H9 (cell line): ENCODE measurements around the gene EFCC1. TPM values are rescaled to one million over a fixed set of nuclear protein-coding genes. Genes with fewer than 3 reads are reported as not detected.

Source experiments
- DNase-seq: peaks from one replicate; pipeline ENCODE4 v3.0.0-alpha.2; 2017
- H2AFZ ChIP-seq: one replicate; pipeline ENCODE4 v1.6.1; 2013; ENCODE audit warnings: mild to moderate bottlenecking, low read length, control low read depth, moderate library complexity
- H2AK5ac ChIP-seq: 2 replicates; pipeline ENCODE4 v1.6.1; 2013; ENCODE audit warnings: low read length, control low read depth, mixed read lengths; ENCODE audit not compliant: insufficient read length
- H2BK120ac ChIP-seq: one replicate; pipeline ENCODE4 v1.6.1; 2013; ENCODE audit warnings: low read depth, mild to moderate bottlenecking, low read length, control low read depth, inconsistent platforms; ENCODE audit not compliant: poor library complexity, severe bottlenecking
- H2BK12ac ChIP-seq: 2 replicates; pipeline ENCODE4 v1.6.1; 2013; ENCODE audit warnings: low read length, control low read depth, mixed read lengths, low read depth; ENCODE audit not compliant: insufficient read length
- H2BK15ac ChIP-seq: 2 replicates; pipeline ENCODE4 v1.6.1; 2013; ENCODE audit warnings: low read depth, low read length, control low read depth
- H2BK20ac ChIP-seq: one replicate; pipeline ENCODE4 v1.6.1; 2013; ENCODE audit warnings: low read depth, mild to moderate bottlenecking, low read length, control low read depth, inconsistent platforms; ENCODE audit not compliant: poor library complexity, severe bottlenecking
- H2BK5ac ChIP-seq: 2 replicates; pipeline ENCODE4 v1.6.1; 2013; ENCODE audit warnings: low read length, control low read depth, mixed read lengths; ENCODE audit not compliant: insufficient read length
- H3K14ac ChIP-seq: 2 replicates; pipeline ENCODE4 v1.6.1; 2013; ENCODE audit warnings: low read length, control low read depth; ENCODE audit not compliant: insufficient read depth
- H3K18ac ChIP-seq: 2 replicates; pipeline ENCODE4 v1.6.1; 2013; ENCODE audit warnings: low read depth, mild to moderate bottlenecking, mixed read lengths, low read length, control low read depth; ENCODE audit not compliant: insufficient read length
- H3K23ac ChIP-seq: 2 replicates; pipeline ENCODE4 v1.6.1; 2013; ENCODE audit warnings: low read length, control low read depth, mixed read lengths, low read depth; ENCODE audit not compliant: insufficient read length
- H3K23me2 ChIP-seq: 2 replicates; pipeline ENCODE4 v1.6.1; 2013; ENCODE audit warnings: low read depth, mild to moderate bottlenecking, mixed read lengths, low read length, control low read depth; ENCODE audit not compliant: insufficient read length, poor library complexity, severe bottlenecking
- H3K27ac ChIP-seq: 2 replicates; pipeline ENCODE4 v1.5.1; 2013; ENCODE audit warnings: low read length, control low read depth, mixed read lengths, low read depth; ENCODE audit not compliant: insufficient read length
- H3K27me3 ChIP-seq: 2 replicates; pipeline ENCODE4 v1.6.1; 2013; ENCODE audit warnings: low read length, control low read depth, inconsistent platforms; ENCODE audit not compliant: insufficient read depth
- H3K4ac ChIP-seq: 2 replicates; pipeline ENCODE4 v1.6.1; 2013; ENCODE audit warnings: low read depth, mild to moderate bottlenecking, control low read depth, inconsistent platforms, low read length, moderate library complexity
- H3K4me1 ChIP-seq: 2 replicates; pipeline ENCODE4 v1.6.1; 2013; ENCODE audit warnings: low read length, control low read depth, inconsistent platforms; ENCODE audit not compliant: insufficient read depth
- H3K4me2 ChIP-seq: 2 replicates; pipeline ENCODE4 v1.6.1; 2013; ENCODE audit warnings: low read length, control low read depth, mixed read lengths; ENCODE audit not compliant: insufficient read length, insufficient read depth
- H3K56ac ChIP-seq: 2 replicates; pipeline ENCODE4 v1.6.1; 2013; ENCODE audit warnings: low read depth, mild to moderate bottlenecking, mixed read lengths, low read length, control low read depth; ENCODE audit not compliant: insufficient read length
- H3K79me1 ChIP-seq: 2 replicates; pipeline ENCODE4 v1.6.1; 2013; ENCODE audit warnings: low read depth, mild to moderate bottlenecking, moderate library complexity, low read length, control low read depth, inconsistent platforms; ENCODE audit not compliant: insufficient read depth, poor library complexity, severe bottlenecking
- H3K79me2 ChIP-seq: 2 replicates; pipeline ENCODE4 v1.6.1; 2013; ENCODE audit warnings: low read length, control low read depth, inconsistent platforms; ENCODE audit not compliant: insufficient read depth
- H3K9ac ChIP-seq: 2 replicates; pipeline ENCODE4 v1.6.1; 2013; ENCODE audit warnings: low read length, control low read depth, mixed read lengths; ENCODE audit not compliant: insufficient read length; ENCODE audit errors: extremely low read depth
- H3K9me3 ChIP-seq: one replicate; pipeline ENCODE4 v1.6.1; 2013; ENCODE audit warnings: low read depth, low read length, inconsistent platforms; ENCODE audit not compliant: control insufficient read depth
- H3T11ph ChIP-seq: one replicate; pipeline ENCODE4 v1.6.1; 2013; ENCODE audit warnings: mild to moderate bottlenecking, low read length, control low read depth, inconsistent platforms
- H4K20me1 ChIP-seq: one replicate; pipeline ENCODE4 v1.6.1; 2013; ENCODE audit not compliant: control insufficient read depth, insufficient read length, insufficient read depth
- H4K5ac ChIP-seq: 2 replicates; pipeline ENCODE4 v1.6.1; 2013; ENCODE audit warnings: low read depth, mild to moderate bottlenecking, mixed read lengths, low read length, control low read depth; ENCODE audit not compliant: insufficient read length
- H4K8ac ChIP-seq: replicated peaks from 2 replicates; pipeline ENCODE4 v1.6.1; 2013; ENCODE audit warnings: low read length, control low read depth, mixed read lengths, low read depth; ENCODE audit not compliant: insufficient read length
- H4K91ac ChIP-seq: 2 replicates; pipeline ENCODE4 v1.6.1; 2013; ENCODE audit warnings: low read depth, mild to moderate bottlenecking, moderate library complexity, mixed read lengths, low read length, control low read depth; ENCODE audit not compliant: insufficient read length
- H3K27ac Mint-ChIP-seq, 3 experiments: 2 replicates in 2 of 3; 3 replicates in 1 of 3; pipeline ENCODE4 v1.8.0; 2020 to 2021; ENCODE audit warnings: mixed read lengths in 3 of 3, mild to moderate bottlenecking in 1 of 3, moderate library complexity in 1 of 3
- H3K27me3 Mint-ChIP-seq: 2 replicates; pipeline ENCODE4 v1.8.0; 2021; ENCODE audit warnings: low read depth, mild to moderate bottlenecking, moderate library complexity, mixed read lengths
- H3K36me3 Mint-ChIP-seq, 3 experiments: 2 replicates in 2 of 3; 3 replicates in 1 of 3; pipeline ENCODE4 v1.8.0; 2020 to 2021; ENCODE audit warnings: low read depth in 3 of 3, mixed read lengths in 3 of 3; ENCODE audit not compliant: insufficient read depth in 1 of 3
- H3K4me1 Mint-ChIP-seq, 2 experiments: 2 replicates each; pipeline ENCODE4 v1.8.0; 2020; ENCODE audit warnings: mixed read lengths in 2 of 2
- H3K4me3 Mint-ChIP-seq, 2 experiments: 2 replicates in 1 of 2; 3 replicates in 1 of 2; pipeline ENCODE4 v1.8.0; 2020 to 2021; ENCODE audit warnings: mild to moderate bottlenecking in 2 of 2, mixed read lengths in 2 of 2, moderate library complexity in 1 of 2
- H3K9me3 Mint-ChIP-seq, 2 experiments: 2 replicates in 1 of 2; 3 replicates in 1 of 2; pipeline ENCODE4 v1.8.0; 2020; ENCODE audit warnings: mild to moderate bottlenecking in 2 of 2, mixed read lengths in 2 of 2, moderate library complexity in 1 of 2
- WGBS: extraction: QIAGEN DNeasy Blood & Tissue Kit; methylation state at CpG from one replicate; pipeline ENCODE4 v1.1.7; 2013; ENCODE audit warnings: missing lambda C conversion rate, low lambda C conversion rate, mixed read lengths; ENCODE audit not compliant: insufficient read length; ENCODE audit errors: extremely low coverage; 5-methylcytosine and 5-hydroxymethylcytosine counted together
- total RNA-seq: library from RNA; stranded (reverse); gene quantifications from 2 replicates; pipeline ENCODE4 v1.2.1, GENCODE V29; 2021
- TF ChIP-seq, protein P1 (sequence below): fragments of 200-600 bp; sonication (generic); conservative IDR thresholded peaks from 3 replicates; pipeline ENCODE4 v1.8.0; 2021; ENCODE audit warnings: antibody characterized with exemption, mild to moderate bottlenecking

EFCC1 gene
- total RNA-seq, 1 experiment from 2014 or later, result 0.09 TPM

DNA sequence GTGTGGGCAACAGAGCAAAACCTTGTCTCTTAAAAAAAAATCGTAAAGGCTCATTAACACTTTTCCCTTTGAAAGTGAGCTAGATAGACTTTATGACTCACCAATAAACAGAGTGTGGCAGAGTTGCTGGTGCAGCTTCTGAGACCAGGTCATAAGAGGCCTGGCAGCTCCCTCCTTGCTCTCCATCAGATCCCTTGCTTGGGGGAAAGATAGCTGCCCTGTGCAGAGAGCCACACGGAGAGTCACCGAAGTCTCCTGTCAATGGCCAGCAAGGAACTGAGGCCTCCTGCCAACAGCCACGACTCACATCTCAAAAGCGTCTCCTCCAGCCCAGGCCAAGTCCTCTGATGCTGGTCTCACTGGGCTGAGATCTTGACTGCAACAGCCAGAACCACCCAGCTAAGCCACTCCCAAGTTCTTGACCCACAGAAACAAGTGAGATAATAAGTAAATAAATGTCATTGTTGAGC is 50.8 kb downstream of the EFCC1 start:
- no peak overlapping the region for H4K5ac ChIP-seq
- H2BK12ac ChIP-seq, result no peak overlapping the region
- H2AFZ ChIP-seq, result no peak overlapping the region
- no peaks in the 10 kb centered on the region for H3K79me1 ChIP-seq
- no peak overlapping the region for H3K23ac ChIP-seq
- WGBS, result no CpG with 5 or more reads among the region's 5 CpGs
- no peak overlapping the region for H3K4ac ChIP-seq
- H3T11ph ChIP-seq, result no peak overlapping the region
- no peak overlapping the region for H4K91ac ChIP-seq
- peaks cover 10% of the 10 kb centered on the region for H3K27me3 Mint-ChIP-seq
- peaks cover 6 to 8% of the 10 kb centered on the region in 2 experiments; a peak in 4 of 5 replicates for H3K9me3 Mint-ChIP-seq
- H2AK5ac ChIP-seq, result no peak overlapping the region
- no peak overlapping the region for H3K4me3 Mint-ChIP-seq
- H3K23me2 ChIP-seq, result no peaks in the 10 kb centered on the region
- no peak overlapping the region for H3K18ac ChIP-seq
- no peak overlapping the region for H3K27ac ChIP-seq
- H3K56ac ChIP-seq, result no peak overlapping the region
- no peaks in the 10 kb centered on the region for H3K79me2 ChIP-seq
- no peak for DNase-seq
- H2BK120ac ChIP-seq, result no peak overlapping the region
- H3K27ac Mint-ChIP-seq, result peak overlapping the region in 1 of 3 experiments; percentile 65; a peak in 2 of 7 replicates
- no peak overlapping the region for H2BK5ac ChIP-seq
- H4K8ac ChIP-seq, result no peak overlapping the region
- no peak overlapping the region for H3K4me2 ChIP-seq
- no peaks in the 10 kb centered on the region for H3K27me3 ChIP-seq
- H3K14ac ChIP-seq, result no peak overlapping the region; the same call in 1 of the 2 replicates
- H2BK15ac ChIP-seq, result no peak overlapping the region
- no peak overlapping the region for H3K9ac ChIP-seq
- no peaks in the 10 kb centered on the region for H3K4me1 ChIP-seq
- peaks cover 2 to 6% of the 10 kb centered on the region in 2 experiments; a peak in 3 of 4 replicates for H3K4me1 Mint-ChIP-seq
- H3K36me3 Mint-ChIP-seq, result peaks cover 0 to 6% (median 0%) of the 10 kb centered on the region in 3 experiments; a peak in 1 of 7 replicates
- no peaks in the 10 kb centered on the region for H4K20me1 ChIP-seq
- H2BK20ac ChIP-seq, result no peak overlapping the region
- H3K9me3 ChIP-seq, result no peaks in the 10 kb centered on the region
- TF ChIP-seq, protein P1, sequence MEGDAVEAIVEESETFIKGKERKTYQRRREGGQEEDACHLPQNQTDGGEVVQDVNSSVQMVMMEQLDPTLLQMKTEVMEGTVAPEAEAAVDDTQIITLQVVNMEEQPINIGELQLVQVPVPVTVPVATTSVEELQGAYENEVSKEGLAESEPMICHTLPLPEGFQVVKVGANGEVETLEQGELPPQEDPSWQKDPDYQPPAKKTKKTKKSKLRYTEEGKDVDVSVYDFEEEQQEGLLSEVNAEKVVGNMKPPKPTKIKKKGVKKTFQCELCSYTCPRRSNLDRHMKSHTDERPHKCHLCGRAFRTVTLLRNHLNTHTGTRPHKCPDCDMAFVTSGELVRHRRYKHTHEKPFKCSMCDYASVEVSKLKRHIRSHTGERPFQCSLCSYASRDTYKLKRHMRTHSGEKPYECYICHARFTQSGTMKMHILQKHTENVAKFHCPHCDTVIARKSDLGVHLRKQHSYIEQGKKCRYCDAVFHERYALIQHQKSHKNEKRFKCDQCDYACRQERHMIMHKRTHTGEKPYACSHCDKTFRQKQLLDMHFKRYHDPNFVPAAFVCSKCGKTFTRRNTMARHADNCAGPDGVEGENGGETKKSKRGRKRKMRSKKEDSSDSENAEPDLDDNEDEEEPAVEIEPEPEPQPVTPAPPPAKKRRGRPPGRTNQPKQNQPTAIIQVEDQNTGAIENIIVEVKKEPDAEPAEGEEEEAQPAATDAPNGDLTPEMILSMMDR, result no peak
